CD1c-positive myeloid dendritic cell (primary cell): ENCODE data around the gene SGMS1.
A peak's percentile ranks its signal among the peaks of the same experiment; 100 is the strongest.
"Not testable (repeated sequence)": the region's sequence is repeated elsewhere in the genome, so short reads cannot be mapped to it uniquely, and the experiment has no call there.

Source experiments
- DNase-seq: peaks from one replicate; pipeline ENCODE4 v3.0.0-alpha.2; 2016; ENCODE audit errors: extremely low spot score

SGMS1 gene

DNA sequence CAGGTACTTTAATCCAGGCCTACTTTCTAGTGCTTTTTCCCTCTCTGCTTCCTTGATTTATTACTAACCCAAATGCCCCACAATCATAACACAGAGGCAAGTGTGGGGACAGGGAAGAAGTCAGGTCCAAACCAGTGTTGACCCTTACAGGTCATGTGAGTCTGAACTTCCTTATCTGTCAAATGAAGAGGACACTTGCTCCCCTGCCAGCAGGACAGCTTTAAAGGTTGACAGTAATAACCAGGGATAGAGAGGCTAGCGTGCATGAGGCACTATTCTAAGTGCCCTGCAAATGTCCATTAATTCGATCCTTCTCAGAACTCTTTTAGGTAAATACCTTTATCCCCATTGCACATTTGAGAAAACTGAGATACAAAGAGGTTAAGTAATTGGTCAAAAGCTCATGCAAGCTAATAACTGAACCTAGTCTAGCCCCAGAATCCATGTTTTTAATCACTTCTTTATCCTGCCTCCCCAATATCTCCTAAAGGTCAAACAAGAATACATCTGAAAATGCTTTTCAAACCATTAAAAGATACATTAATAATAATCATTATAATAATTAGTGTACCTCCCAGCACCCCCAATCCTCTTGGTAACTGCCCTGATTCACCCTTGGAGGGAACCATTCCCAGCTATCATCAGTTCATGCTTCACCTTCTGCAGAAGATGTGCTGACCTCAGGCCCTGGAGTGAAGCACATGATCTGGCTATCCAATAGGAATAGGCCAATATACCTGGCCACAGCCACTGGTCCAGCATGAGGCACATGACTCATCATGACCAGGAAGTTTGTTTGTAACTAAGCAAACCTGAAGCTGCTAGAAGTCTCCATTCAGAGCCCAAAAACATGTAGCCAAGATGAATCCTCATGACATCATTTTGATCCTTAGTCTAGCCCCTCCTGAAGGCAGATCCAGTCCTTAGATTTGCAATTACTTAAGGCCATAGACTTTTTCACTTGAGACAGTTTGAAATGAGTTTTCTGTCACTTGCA, 40.7 kb downstream of the SGMS1 start:
- no peak for DNase-seq

DNA sequence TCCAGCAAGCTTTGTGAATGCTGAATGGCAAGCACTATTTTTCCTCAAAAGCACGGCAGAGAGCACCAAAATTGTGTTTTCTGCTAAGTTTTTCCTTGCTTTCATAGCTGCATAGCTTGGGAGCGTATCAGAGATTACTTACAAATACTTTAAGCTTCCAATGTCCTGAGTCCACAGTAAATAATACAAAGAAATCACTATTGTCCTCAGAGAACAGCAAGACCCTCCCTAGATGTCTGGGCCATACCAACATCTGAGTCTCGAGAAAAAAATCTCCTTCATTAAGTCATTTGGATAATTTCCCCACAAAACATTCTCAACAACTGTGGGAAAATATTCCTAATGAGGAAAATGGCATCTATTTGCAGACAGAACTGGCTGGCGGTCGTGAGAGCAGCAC, 41.7 kb downstream of the SGMS1 start:
- no peak for DNase-seq

DNA sequence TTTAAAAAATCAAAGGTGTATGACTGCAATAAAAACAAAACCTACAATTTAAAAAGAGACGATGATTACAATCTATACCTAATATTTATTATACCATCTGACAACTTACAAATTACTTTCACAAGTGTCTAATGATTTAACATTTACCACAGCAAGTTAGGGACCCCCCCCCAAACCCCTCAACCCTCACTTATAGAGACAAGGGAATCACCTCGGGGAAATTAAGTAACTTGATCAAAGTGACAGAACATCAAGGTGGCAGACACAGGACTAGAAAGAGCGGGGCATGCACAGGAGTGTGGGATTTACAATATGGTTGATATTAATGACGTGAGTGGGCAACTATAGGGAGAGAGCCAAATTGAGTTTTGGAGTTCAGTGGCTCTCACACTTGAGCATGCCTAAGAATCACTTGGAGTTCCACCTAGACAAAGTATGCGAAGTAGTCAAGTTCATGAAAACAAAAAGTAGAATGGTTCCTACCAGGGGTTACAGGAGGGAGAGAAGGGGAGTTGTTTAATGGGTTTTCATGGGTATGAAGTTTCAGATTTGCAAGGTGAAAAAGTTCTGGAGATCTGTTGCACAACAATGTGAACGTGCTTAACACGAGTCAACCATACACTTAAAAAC, 43.4 kb downstream of the SGMS1 start:
- no peak for DNase-seq

DNA sequence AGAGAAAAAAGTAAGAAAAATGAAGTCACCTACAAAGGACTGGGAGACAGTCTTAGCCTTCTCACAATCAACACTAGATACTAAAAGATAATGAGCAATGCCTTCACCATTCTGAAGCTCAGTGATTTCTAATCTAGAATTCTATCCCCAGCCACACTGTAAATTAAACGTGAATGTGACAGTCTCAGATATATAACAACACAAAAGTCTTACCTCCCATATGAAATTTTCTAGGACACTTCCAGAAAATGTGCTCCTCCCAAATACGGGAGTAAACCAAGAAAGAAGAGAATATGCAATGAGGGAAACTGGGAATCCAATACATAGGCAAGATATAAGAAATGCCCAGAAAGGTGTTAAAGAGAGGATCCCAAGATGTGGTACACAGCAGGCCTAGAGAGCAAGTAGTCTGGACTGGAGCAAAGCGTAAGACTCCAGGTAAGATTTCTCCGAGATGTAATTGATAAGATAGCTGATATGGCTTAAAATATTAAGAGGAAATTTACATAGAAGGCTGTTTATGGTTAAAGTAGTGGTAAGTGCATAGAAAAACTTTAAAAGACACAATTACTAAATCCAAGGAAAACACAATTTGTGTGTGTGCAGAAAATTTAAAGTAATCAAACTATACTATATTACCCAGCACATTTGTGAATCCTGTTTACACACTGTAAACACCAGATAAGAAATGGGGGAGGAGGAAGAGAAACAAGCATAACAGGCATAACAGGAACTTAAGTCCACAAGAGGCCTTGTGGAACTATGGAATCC, 44.1 kb downstream of the SGMS1 start:
- no peak for DNase-seq

DNA sequence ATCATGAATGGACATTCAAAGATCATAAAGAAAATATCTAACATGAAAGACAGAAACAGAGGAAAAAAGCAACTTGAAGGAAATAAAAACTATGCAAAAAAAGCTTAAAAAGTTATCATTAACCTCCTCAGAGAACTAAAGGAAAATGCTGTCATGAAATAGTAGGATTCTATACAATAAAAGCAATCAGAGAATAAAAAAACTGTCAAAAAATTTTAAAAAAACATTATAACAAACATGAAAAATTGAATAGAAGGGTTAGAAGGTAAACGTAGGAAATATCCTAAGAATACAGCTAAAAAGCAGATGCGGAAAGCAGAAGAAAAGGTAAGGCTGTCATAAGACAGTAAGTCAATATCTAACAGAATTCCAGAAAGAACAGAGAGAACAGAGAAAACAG, 44.8 kb downstream of the SGMS1 start:
- DNase-seq, result no peak

DNA sequence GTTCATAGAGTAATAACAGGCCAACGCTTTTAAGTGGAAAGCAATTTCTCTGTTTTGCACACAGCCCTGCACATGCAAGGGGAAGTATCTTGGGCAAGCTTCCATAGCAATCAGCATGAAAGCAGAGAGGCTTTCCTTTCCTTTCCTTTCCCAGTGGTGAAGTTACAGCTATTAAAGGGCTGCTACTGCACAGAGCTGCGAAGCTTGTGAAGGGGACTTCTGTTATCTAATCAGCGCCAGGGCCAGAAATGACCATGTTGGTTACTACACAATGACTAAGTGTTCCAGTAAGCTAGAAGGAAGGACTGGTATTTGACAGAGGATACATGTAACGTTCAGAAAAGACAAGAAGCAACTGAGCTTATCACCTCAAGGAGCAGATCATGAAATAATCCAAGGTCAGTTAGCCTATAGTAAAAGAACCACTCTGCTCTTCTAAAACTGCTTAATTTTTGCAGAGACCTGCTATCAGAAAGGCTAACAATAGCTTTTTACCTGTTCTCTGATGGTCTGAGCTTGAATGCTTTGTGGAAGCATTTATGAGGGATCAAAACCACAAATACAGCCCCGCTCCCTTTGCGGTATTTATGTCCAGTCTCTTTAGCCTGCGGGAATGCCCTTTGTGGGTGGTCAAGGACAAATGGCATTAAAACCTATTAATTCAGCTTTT, 45.9 kb downstream of the SGMS1 start:
- DNase-seq, result peak; percentile 42

DNA sequence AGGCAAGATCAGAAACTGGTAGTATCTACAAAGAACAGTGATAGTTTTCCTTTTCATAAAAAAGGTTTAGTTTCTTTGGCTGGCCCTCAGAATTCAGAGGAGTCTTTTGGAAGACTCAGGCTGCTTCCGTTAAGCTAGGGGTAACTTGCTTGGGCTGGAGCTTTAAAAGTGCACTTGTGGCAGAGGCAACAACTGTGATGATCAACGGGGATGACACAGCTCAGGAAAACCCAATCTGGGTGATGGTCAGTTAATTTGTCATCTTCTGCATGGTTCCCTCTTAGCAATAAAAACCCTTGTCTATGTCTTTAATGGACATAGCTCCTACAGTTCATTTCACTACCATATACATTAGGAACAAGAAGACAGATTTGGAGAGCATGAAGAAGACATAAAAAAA, 46.7 kb downstream of the SGMS1 start:
- no peak for DNase-seq

DNA sequence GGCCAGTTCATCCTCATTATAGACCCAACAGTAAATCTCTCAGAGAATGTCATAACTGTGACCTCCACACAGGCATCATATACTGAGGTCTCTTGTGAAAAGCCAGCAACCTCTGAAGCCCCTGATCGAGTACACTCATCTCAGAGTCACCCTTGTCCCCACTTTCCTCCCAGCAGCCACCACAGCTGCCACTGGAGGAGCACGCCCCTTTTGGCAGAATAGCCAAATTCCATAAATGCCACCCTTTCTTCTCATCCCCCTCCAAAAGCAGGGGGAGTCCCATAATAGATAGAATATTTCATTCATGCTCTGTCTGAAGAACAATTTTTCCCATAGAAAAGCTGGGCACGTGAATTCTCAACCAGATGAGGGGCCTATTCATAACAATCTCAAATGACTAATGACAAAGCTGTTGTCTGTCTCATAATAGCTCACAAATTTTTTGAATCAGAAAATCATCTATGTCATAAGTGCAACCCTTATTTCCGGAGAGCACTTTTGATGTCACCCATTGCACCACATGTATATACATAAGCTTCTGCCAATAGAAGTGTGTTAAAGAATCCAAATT, 47.4 kb downstream of the SGMS1 start:
- DNase-seq, result no peak

DNA sequence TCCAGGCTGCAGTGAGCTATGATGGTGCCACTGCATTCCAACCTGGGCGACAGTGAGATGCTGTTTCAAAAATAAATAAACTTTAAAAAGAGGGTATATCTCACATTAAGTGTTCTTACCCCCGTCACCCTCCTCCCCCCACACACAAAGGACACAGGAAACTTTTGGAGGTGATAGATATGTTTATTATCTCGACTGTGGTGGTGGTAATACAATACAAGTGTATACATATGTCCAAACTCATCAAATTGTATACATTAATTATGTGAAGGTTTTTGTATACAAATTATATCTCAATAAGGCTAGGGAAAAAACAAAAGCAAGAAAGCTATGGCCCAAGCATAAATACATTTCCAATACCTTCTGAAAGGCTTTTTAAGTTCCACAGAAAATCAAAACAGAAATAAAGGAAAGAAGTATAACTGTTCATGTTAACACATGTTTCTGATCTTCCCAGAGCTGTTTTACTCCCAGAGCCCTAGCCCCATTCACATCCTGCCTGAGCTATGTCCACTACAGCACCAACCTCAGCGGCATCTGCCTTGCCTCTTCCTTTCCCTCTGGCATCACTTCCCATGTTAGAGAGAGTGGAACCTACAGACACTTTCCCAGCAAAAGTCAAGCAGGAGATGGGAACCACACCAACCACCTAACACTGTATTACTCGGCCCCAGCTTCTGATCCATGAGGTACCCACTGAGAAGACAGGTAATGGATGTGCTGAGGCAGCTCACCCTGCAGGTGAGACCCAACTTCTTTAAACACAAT, 48.1 kb downstream of the SGMS1 start:
- no peak for DNase-seq

DNA sequence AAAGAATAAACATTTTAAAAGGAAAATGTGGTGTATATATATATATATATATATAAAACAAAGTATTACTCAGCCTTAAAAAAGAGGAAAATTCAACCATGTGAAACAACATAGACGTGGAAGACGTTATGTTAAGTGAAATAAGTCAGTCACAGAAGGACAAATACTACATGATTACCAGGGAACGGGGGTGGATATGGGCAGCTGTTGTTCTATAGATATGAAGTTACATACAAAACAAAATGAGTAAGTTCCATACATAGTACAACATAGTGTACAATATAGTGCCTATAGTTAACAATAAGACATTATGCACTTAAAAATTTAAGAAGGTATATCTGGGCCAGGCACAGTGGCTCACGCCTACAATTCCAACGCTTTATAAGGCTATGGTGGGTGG, 48.8 kb downstream of the SGMS1 start:
- DNase-seq, result no peak

DNA sequence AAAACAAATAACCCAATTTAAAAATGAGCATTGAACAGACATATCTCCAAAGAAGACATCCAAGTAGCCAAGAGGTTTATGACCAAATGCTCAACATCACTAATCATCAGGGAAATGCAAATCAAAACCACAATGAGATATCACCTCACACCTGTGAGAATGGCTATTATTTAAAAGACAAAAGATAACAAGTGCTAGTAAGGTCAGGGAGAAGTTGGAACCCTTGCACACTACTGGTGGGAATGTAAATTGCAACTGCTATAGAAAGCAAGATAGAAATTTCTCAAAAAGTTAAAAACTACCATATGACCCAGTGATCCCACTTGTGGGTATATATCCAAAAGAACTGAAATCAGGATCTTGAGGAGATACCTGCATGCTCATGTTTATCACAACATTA, 49.5 kb downstream of the SGMS1 start:
- no peak for DNase-seq

DNA sequence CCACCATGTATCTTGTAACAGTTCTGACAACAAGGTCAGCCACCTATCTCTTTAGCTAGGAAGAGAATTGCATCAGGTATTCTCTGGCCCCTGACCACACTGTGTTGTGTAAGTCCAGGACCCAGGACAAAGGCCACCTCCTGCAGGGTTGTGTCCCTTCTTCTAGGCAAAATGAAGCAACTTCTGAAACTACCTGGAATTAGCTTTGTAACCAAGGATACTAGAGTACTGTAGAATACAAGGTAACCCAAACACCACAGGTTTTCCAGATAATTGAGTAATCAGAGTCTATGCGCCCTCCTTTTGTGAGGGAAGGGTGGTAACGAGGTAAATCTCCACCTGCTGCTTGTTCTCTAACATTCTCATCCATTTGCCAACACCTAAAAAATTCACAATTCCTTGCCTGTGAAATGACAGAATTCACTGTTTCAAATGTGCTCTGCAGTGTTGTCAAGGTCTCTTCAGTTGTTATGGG, 51.7 kb downstream of the SGMS1 start:
- DNase-seq, result no peak

DNA sequence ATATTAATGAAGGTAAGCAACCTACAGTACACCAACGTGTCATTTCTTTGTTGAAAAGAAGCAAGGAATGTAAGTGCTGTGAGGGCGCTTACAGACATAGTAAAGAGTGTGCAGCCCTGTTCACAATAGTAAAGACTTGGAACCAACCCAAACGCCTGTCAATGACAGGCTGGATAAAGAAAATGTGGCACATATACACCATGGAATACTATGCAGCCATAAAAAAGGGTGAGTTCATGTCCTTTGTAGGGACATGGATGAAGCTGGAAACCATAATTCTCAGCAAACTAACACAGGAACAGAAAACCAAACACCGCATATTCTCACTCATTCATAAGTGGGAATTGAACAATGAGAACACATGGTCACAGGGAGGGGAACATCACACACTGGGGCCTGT, 55.0 kb downstream of the SGMS1 start:
- not testable (repeated sequence) for DNase-seq

DNA sequence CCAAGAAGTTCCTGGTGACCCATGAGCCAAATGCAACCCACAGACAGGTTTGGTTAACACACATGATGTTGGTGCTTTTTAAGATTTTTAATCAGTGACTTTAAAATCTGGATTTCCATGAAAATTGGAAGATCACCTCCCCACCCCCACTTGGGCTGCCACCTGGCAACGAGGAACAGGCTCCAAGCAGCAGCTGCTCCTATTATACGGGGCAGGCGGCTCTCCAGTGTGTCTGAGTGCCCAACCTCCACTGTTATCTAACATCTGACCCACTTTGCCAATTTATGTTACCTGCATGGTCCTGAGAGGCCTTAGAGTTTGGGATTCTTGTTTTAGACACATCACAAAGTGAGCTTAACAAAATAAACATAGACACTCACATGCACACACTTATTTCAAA, 56.4 kb downstream of the SGMS1 start:
- no peak for DNase-seq

DNA sequence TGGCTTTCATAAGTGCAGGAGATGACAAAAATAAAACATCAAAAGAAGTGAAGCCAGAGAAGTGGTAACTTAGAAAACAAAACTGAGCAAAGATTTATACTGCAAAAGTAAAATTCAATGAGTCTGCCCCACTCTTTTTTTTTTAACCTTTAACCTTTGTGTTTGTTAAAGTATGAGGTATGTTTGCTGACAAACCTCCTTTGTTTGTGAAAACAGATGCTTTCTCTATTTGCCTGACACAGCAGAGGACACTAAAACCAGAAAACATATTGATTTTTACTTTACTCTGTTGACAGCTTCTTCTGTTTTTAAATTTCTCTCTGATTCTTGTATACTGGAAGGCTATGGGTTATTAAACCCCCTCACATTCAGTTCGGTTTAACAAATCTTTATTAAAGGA, 57.6 kb downstream of the SGMS1 start:
- DNase-seq, result no peak

DNA sequence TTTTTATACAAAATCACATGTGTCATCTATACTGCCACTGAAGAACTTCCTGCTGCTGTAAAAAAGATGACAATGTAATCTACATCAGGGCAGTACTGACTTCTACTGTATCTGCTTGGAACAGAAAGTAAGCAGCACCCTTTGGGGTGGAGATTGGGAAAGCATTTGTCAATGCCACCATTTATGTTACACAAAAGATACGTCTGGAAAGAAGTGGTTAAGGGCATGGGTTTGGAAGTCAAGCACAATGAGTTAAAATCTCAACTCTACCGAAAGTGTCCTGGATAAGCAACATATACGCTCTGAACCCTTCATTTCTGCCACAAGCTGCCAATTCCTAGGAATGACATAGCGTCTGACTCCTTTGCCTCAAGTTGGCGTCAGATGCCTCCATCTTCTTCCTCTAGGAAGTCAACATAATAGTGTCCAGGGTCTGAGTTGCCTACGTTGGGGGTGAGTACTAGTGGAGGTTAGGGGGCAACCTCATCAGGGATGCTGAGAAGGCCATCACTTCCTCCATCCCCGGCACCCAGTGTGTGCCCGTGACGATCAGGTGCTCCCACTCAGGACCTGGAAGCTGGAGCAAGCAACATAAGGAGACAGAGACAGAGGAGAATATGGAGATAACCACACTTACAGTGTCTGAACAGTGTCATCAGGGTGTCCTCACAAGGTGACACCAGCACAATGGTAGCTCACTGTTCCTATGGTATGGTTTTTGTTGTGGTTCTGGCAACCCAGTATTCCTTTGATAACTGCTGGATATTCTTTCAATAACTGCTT, 58.3 kb downstream of the SGMS1 start:
- DNase-seq, result no peak

DNA sequence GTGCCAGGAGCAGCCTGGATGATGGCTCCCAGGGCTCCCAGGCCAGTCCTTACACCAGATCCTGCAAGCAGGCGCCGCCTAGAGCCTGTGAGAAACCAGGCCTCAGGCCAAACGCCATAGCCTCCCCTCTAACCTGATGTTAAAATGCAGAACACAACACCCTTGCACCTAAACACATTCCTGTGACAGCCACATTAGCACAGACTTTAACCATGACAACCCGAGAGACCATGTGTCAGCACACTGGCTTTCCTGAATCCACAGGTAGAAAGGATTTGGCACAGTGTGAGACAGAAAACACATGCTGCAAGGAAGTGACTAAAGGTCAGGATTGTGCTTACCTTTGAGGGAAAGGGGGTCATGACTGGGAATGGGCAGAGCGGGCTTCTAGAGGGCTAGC, 59.9 kb downstream of the SGMS1 start:
- no peak for DNase-seq

DNA sequence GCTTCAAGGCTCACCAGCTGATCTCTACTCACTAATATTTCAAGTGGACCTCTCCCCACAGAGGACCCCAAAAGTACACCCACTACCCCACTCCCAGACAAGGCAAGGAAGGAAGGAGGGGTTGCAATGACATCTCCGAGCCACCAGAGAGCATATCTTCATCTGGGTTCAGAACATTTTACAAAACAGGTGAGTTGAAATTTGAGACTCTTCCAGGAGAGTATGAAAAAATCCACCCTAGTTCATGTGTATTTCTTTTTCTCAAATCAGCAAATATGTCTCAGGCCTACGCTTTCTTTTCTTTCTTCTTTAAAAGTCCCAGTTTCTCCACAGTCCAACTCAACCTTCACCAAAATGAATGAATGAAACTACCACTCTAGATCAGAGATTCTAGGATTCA, 61.9 kb downstream of the SGMS1 start:
- no peak for DNase-seq

DNA sequence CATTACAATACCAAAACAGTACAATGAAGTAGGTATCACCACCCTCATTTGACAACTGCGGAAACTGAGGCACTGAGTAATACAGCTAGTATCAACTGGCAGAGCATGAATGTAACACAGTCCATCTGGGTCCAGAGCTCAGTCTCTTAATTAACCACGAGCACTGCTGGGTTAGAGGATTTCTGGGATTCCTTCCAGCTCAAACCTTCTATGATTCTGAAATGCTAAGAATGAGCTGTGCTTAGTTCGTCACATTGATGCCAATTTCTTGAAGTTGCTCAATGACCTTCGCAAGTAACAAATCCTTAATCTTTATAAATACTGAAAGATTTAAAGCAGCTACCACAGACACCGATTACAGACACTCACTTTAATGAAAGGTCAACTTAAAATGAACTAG, 62.5 kb downstream of the SGMS1 start:
- no peak for DNase-seq

DNA sequence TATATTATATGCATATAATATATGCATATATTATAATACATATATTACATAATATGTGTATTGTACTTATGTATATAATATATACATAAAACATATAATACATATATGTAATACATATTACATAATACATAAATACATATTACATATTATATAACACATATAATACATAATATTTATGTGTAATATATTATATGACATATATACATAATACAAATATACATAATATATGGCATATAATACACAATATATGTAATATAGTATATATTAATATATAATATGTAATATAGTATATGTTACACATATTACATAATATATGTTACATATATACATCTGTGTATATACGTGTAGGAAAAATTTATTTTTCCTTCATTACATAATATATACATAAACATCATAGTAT, 63.4 kb downstream of the SGMS1 start:
- DNase-seq, result no peak
